GM21786 (cell line): Measurements from ENCODE around the gene SPAG16.
A peak's percentile ranks its signal among the peaks of the same experiment; 100 is the strongest.

Experiments
- ATAC-seq: cut with Tn5 transposase; IDR thresholded peaks from one replicate; pipeline ENCODE4 v1.9.1; 2021; ENCODE audit not compliant: unreplicated experiment

SPAG16 gene

DNA sequence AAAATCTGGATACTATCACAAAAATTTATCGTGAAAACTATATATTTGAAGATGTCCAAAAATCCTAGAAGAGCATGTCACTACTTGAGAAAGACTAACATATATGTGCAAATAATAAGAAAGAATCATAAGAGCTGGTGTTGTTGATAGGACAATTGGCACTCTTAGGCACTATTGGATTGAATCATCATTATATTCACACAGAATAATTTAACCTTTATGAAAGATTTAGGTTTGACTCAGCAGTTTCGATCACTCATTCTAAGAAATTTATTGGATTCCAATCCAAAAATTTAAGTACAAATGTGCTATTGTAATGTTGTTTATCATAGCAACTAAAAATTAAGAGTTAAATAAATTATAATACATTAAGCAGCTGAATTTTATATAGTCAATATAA is 503.6 kb downstream of the SPAG16 start:
- ATAC-seq, result peak; percentile 61

DNA sequence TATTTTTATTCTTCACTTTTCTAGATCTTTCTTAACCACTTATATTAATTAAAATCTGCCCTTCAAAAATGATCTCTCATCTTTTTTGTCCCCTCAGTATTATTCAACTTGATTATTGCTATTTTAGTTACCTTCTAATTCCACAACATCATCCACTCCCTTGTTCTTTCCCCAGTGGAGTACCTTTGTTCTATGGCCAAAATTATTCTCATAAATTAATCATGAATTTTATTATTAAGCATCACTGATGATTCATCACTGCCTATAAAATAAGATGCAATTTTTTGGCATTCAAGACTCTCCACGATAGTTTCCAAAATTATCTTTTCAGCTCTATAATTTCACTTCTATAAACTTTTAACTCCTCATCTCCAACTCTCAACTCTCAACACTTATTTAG is 505.7 kb downstream of the SPAG16 start:
- ATAC-seq, result no peak

DNA sequence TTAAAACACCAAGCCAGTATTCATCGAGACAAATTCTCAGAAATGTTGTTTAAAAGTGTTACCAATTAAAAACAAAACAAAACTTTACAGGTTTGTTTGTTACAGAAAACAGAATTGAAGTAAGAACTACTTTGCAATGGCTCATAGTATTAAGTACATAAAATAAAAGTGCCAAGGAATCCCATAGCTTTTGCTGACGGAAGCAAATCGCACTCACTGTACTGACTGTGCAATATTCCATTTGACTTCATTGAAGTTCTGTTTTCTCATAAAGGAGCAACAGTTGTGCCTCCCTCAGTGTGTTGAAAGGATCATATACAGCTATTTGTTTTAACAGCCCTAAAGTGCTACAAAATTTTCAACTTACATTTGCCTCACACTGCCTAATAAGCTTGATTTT is 507.8 kb downstream of the SPAG16 start:
- ATAC-seq, result no peak

DNA sequence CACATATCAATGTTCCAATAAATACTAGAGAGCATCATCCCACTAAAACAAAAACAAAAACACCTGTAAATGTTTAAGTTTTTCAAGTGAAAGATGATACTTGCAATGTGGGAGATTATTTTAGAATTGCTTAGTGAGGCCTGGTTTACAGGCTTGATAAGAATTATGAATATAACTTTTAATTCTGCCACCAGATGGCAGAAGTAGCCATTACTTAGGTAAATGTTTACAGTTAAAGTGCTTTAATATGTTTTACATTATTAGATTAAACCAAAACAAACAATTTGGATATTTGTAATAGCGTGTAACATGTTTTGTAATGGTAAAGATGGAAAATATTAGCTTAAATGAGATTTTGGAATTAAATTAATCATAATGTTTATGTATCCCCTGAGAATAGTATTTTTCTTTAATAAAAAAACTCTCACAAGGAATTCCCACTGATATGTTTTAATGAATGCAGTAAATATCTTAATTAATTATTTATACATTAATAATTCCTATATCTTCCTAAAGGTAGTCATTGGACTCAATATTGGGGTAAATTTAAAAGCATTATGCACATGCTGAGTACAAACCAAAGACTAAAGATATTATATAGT is 522.0 kb downstream of the SPAG16 start:
- no peak for ATAC-seq

DNA sequence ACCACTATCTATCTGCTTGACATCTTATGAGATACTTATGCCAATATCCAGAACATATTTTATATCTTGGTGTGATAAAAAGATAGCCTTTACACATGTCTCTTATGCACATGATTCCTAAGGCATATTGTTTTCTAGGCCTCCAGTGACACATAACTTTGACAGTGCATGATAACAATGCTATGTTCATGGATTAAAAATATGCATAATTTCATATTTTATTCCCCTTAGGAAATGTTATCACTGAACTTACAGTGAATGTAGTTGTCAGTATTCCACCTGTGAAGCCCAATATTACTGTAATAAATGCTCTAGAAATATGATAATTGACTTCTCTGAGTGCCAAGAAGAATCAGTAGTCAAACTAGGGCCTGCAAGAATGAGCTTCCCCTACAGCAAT is 532.3 kb downstream of the SPAG16 start:
- no peak for ATAC-seq

DNA sequence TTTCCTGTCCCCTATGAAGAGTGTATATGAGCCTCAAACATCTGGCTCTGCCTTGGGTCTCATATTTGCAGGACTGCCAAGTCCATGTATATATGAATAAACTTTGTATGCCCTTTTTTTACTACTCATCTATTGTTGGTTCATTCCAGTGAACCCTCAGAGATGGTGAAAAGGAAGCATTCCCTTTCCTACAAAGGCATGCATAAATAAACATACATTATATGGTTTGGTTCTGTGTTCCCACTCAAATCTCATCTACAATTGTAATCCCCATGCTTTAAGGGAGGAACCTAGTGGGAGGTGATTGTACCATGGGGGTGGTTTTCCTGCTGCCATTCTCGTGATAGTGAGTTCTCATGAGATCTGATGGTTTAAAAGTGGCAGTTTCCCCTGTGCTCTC is 534.2 kb downstream of the SPAG16 start:
- ATAC-seq, result no peak

DNA sequence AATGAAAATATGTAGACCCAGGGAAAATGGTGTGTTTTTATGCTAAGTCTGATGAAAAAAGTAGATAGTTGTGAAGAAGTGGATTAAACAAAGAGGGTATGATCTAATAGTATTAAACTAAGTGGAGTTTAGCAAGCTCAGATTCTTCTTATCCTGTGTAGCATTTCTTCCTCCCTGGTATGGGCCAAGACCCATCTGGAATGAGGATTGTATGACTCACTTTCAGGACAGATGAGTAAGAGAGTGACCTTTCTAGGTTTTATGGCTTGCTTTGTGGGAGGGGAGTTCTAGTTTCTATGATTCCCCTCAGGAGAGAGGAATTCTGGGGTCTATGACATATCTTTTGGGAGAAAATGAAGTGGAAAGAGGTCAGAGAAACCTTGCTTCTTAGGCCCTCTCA is 550.1 kb downstream of the SPAG16 start:
- ATAC-seq, result no peak

DNA sequence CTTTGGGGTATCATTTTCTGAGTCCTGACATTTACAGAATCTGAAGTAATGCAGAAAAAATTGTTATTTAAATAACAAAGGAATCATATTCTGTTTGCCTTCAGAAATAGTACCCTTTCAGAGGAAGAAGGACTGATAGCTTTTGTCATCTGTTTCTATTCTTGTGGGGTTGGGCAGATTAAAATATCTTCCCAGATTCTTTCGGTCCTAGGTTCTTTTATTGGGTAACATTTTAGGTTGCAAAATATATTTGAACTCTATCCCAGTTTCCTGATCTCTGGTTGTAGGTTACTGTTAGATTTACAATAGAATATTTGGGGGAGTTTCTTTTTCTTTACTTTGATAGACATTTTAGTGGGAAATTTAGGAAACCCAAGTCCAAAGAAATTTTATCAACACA is 550.5 kb downstream of the SPAG16 start:
- ATAC-seq, result no peak

DNA sequence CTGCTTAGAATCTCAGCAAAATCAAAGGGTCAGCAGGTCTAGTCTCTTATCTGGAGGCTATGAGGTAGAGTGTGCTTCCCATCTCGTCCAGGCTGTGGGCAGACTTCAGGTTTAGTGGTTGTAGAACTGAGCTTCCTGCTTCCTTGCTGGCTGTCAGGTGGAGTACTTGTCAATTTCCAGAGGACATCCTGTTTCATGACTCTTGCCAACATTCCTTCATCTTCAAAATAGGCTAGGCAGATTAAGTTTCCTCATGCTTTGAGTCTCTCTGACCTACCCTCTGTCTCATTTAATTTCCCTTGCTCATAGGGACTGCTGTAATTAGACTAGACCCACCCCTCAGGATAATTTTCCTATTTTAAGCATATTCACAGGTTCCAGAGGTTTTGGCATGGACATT is 562.6 kb downstream of the SPAG16 start:
- no peak for ATAC-seq

DNA sequence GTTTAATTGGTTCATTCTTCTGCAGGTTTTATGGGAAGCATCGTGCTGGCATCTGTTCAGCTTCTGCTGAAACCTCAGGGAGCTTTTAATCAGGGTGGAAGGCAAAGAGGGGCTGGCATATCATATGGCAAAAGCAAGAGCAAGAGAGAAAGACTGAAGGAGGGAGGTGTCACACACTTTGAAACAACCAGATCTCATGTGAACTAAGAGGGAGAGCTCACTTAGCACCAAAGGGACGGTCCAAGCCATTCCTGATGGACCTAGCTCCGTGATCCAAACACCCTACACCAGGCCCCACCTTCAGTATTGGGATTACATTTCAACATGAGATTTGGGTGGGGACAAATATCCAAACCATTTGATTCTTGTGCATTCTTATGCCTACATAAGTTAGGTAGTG is 563.1 kb downstream of the SPAG16 start:
- no peak for ATAC-seq

DNA sequence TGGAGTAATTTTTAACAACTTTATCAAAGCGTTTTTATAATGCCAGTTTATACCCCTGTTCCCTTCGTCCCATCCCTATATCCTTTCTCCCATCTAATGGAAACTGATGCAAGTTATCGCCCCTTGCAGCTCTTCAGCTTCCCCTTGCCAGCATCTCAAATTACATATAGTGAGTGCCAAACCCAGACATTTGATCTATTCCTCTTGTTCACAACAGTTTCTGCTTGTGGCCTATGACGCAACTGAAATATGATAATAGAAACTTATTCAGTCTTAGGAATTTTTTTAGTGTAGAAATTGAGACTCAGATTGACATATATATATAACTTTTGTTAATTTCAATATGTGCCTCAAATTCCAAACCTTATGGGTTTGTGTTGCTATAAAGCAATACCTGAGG is 564.4 kb downstream of the SPAG16 start:
- no peak for ATAC-seq

DNA sequence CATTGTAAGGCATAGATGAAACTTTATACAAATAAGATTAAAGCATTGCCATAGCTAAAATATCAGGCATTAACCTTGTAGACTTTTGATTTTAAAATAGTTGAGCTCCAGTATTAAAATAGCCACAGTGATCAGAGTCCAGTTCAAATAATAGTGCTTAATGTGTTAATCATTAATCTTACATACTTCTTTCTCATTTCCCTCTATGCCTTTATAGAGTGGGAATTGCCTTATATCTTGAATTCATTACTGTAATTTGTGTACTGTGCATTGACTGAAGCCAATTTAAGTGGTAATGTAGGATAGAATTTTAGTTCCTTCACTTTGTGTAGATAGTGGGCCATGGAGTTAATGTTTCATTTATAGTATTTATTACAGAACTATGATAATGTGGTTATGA is 577.4 kb downstream of the SPAG16 start:
- ATAC-seq, result no peak

DNA sequence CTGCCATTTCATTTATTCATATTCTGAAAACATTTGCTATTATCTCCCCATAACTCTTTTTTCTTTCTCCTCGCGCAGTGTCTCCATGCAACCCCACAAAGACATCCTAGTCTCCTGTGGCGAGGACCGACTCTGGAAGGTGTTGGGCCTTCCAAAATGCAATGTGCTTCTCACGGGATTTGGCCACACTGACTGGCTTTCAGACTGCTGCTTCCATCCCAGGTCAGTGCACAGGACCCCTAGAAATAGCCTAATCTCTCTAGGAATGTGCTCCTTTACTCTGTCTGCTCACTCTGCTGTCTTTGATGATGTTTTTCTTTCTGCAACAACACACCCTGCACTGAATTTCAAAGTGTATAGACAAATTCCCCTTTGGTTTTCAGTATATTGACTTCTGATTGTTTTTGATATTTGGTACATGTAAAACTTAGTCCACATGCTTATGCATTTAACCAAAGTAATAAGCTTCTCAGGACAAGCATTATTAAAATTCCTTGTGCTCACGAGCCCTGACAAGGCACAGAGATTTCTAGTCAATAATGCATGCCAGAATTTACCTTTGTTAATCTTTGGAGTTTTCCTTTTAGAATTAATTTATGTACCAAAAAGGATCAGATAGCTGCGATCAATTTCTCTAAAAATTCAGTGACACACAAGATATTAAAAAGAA is 578.3 kb downstream of the SPAG16 start:
- no peak for ATAC-seq

DNA sequence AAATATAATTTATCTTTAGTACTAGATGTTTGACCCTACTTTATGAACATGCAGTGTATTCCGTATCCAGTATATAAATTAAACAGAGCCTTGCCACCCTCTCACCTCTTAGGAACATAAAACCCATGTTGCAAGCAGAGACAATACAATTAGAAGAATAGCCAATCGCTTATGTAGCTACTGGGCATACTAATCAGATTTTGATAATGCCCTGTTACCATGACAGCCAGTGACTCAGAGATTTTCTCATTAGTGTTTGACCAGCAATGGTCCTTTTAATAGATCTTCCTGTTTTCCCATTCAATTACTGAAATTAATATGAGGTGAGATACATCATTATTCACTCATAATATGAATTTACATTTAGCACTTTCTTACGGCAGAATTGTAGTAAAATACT is 579.3 kb downstream of the SPAG16 start:
- no peak for ATAC-seq

DNA sequence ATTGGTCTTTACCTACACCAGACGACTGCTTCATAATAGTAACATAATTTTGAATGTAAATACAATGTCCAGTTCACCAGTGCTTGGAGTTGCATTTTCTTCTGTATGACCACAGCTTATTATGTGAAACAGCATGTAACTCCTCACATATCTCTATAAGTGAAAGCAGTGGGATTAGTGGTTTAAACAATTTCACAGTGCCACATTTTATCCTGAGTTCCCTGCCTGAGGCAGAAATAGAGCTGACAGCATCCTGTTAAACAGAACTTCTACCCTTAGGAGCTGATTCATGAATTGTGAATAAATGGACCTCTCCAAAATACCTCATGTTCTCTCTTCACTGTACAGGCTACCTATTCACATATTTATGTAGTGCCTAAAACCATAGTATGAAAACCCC is 584.3 kb downstream of the SPAG16 start:
- no peak for ATAC-seq

DNA sequence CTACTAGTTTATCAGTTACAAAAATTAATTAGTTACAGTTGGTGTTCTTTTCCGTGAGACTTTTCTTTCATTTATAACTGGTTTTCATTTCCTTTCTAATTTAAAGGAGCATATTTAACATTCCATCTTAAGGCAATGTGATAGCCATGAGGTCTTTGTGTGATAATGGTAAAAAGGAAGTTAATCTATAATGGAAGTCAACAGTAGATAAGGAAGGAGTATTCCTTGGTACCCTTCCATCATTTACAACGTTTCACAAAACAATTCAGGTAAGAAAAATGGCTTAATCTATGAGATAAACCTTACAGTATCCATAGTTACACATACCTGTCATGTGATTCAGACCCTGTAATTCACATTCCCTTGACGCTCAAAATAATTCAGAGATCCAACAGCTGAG is 601.2 kb downstream of the SPAG16 start:
- ATAC-seq, result no peak

DNA sequence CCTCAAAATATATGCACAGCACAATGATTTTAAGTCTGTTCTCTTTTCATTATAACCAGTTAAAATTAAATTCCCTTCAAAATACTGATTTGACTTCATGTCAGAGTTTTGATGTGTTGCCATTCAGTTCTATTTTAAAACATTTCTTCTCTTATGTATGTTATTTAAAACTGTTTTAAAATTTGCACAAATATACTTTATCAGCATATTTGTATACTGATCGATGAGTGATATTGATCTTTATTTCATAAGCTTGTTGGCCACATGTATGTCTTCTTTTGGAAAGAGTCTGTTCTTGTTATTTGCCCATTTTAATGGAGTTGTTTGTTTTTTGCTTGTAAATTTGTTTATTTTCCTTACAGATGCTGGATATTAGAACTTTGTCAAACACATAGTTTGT is 630.2 kb downstream of the SPAG16 start:
- no peak for ATAC-seq

DNA sequence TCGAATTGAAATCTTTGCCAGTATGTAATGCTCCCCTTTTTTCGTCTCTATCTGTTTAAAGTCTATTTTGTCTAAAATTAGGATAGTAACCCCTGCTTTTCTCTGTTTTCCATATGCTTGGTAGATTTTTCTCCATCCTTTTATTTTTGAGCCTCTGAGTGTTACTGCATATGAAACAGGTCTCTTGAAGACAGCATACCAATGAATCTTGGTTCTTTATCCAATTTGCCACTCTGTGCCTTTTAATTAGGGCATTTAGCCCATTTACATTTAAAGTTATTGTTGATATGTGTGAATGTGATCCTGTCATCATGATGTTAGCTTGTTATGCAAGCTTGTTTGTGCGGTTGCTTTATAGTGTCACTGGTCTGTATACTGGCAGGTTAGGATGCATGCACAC is 635.8 kb downstream of the SPAG16 start:
- ATAC-seq, result no peak

DNA sequence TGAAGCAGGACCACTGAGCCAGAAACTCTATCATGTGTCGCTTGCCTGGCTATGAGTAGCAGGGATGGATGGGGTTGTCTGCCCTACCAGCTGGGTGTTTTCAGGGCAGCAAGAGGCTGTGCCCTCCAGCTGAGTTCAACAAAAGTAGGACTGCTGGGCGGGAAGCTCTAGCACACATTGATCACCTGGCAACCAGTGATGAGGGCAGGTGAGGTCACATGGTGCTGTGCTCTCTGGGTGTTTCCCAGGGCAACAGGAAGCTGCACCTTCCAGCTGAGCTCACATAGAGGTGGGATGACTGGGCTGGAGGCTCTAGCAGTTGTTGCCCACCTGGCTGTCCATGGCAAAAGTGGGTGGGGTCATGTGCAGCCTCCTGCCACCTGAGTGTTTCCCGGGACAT is 639.3 kb downstream of the SPAG16 start:
- ATAC-seq, result no peak

DNA sequence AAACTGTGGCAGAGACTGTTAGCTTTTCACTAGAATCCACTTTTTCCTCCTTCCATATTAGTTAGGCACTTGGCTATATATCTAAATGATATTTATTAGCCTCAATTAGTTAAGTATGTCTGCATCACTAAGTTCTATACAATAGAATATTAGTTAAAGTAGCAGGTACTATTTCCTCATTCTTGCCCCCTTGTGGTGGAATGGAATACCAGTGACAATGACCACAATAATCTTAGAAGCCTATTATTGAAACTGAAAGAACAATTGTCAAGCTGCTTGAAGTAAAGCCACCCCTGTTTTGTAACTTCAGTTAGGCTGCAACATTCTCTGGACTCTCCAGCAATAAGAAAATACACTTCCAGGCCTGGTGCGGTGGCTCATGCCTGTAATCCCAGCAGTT is 650.3 kb downstream of the SPAG16 start:
- ATAC-seq, result peak; percentile 98

DNA sequence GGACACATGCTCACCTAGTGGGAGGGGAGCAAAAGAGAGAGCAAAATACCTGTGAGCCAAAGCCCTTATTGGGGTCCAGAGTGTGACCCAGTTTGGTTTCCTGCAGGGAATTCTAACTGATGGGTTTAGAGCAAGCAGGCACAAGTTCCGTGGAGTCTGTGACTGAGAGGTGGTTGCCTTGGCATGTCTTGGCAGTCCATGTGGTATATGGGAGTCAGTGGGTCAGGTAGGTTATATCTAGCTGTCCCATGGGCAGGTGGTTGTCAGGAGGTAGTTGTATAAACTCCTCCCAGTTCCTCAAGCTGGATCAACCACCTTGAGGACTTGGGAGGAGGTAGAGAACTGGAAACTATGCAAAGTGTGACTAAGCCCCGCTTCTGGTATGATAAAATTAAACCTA is 673.8 kb downstream of the SPAG16 start:
- ATAC-seq, result no peak

DNA sequence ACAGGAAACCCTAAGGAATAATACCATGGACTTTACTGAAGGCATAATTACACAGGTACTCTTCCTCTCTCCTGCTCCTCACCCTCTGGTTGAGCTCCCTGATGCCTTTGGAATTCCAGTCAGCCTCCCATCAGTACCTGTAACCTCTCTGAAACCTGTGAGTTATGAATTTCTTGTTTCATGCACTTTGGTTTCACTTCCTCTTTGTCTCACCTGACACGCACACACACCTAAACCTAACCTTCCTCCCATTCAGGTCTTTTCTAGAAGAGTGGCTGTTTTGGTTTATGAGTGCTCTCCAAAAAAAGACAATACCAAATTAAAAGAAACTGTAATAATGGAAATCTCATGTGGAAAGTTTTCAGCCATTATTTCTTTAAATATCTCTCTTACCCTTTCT is 675.3 kb downstream of the SPAG16 start:
- ATAC-seq, result no peak

DNA sequence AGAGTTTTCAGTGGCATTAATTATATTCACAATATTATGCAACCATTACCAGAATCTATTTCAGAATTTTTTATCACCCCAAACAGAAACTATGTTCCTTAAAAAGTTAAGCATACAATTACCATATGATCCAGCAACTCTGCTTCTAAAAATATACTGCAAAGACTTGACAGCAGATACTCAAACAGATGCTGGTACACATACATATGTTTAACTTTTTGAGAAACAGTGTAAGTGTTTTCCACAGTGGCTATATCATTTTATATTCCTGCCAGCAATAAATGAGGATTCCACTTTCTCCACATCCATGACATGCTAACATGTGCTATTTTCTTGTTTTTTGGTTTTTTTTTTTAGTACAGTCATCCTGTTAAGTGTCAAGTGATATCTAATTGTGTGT is 687.3 kb downstream of the SPAG16 start:
- no peak for ATAC-seq
